HUES6 (cell line): ENCODE measurements around the gene TCF7L1.
A peak's percentile ranks its signal among the peaks of the same experiment; 100 is the strongest.
"Not testable (repeated sequence)": the region's sequence is repeated elsewhere in the genome, so short reads cannot be mapped to it uniquely, and the experiment has no call there.

ENCODE experiments used
- H3K27ac ChIP-seq: 2 replicates; pipeline ENCODE4 v1.7.0; 2013; ENCODE audit warnings: low read depth, mild to moderate bottlenecking, low read length, inconsistent platforms
- H3K27me3 ChIP-seq: 2 replicates; pipeline ENCODE4 v1.6.1; 2013; ENCODE audit warnings: low read length; ENCODE audit not compliant: control insufficient read depth, insufficient read depth
- H3K36me3 ChIP-seq: 2 replicates; pipeline ENCODE4 v1.6.1; 2013; ENCODE audit warnings: low read length; ENCODE audit not compliant: control insufficient read depth, insufficient read depth
- H3K4me1 ChIP-seq: 2 replicates; pipeline ENCODE4 v1.6.1; 2013; ENCODE audit warnings: low read length; ENCODE audit not compliant: control insufficient read depth, insufficient read depth
- H3K4me3 ChIP-seq: 2 replicates; pipeline ENCODE4 v1.5.1; 2013; ENCODE audit warnings: low read depth, low read length
- H3K9ac ChIP-seq: one replicate; pipeline ENCODE4 v1.6.1; 2013; ENCODE audit warnings: mild to moderate bottlenecking, low read length
- H3K9me3 ChIP-seq: 2 replicates; pipeline ENCODE4 v1.6.1; 2013; ENCODE audit warnings: low read depth, low read length; ENCODE audit not compliant: control insufficient read depth, insufficient read depth

The TCF7L1 gene

DNA sequence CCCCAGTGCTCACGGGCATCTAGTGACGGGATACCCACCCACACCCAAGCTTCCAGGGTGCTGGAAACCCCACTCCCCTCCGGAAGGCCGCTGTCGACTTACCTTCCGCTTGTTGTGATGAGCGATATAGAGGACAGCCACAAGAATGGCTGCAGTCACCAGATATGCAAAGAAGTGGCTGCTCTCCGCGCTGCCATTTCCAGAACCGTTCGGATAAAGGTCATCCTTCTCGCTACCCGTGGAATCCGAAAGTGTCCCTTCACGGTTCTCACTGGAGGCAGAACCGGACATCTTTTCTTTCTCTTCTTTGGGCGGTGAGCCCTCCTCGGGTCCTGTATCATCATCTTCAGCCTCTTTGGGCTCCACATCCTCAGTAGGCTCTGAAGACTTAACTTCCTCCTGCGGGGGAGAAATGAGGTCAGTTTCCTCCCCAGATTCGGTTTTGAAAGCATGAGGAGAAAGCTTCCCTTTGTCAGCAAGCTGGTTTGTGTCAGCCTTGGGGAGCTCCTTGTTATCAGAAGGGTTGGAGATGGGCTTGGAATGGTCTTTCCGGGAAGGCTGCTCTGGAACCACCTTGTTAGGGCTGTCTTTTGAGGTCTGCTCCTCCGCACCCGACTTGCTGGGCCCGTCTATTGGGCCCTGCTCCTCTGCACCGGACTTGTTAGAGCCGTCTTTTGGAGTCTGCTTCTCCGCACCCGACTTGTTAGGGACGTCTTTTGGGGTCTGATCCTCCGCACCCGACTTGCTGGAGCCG, 193.4 kb downstream of the TCF7L1 start:
- no peaks in the 10 kb centered on the region for H3K27me3 ChIP-seq
- H3K27ac ChIP-seq = no peak overlapping the region
- peaks cover 20% of the 10 kb centered on the region for H3K4me1 ChIP-seq
- H3K9ac ChIP-seq = peak overlapping the region; percentile 99
- H3K4me3 ChIP-seq = peak overlapping the region; percentile 87
- no peaks in the 10 kb centered on the region for H3K9me3 ChIP-seq
- H3K36me3 ChIP-seq = peaks cover 34% of the 10 kb centered on the region

DNA sequence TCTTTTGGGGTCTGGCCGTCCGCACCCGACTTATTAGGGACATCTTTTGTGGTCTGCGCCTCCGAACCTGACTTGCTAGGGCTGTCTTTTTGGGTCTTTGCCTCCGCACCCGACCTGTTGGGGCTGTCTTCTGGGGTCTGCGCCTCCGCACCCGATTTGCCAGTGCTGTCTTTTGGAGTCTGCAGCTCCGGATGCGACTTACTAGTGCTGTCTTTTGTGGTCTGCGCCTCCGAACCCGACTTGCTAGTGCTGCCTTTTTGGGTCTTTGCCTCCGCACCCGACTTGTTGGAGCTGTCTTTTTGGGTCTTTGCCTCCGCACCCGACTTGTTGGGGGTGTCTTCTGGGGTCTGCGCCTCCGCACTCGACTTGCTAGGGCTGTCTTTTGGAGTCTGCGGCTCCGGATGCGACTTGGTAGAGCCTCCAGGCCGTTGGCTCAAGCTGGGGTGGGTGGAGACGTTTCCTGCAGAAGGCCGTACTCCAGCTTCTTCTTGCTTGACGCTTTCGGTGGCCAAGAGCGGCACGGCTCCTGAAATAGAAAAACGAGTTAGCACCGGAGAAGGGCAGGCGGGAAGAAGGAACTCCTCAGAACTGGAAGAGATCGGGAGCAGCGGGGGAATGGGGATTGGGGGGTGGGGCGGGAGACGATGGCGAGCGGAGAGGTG, 194.1 kb downstream of the TCF7L1 start:
- peak overlapping the region; percentile 99 for H3K9ac ChIP-seq
- H3K27me3 ChIP-seq = no peaks in the 10 kb centered on the region
- H3K36me3 ChIP-seq = peaks cover 27% of the 10 kb centered on the region
- peaks cover 22% of the 10 kb centered on the region for H3K4me1 ChIP-seq
- no peaks in the 10 kb centered on the region for H3K9me3 ChIP-seq
- no peak overlapping the region for H3K27ac ChIP-seq
- H3K4me3 ChIP-seq = peak overlapping the region; percentile 87

DNA sequence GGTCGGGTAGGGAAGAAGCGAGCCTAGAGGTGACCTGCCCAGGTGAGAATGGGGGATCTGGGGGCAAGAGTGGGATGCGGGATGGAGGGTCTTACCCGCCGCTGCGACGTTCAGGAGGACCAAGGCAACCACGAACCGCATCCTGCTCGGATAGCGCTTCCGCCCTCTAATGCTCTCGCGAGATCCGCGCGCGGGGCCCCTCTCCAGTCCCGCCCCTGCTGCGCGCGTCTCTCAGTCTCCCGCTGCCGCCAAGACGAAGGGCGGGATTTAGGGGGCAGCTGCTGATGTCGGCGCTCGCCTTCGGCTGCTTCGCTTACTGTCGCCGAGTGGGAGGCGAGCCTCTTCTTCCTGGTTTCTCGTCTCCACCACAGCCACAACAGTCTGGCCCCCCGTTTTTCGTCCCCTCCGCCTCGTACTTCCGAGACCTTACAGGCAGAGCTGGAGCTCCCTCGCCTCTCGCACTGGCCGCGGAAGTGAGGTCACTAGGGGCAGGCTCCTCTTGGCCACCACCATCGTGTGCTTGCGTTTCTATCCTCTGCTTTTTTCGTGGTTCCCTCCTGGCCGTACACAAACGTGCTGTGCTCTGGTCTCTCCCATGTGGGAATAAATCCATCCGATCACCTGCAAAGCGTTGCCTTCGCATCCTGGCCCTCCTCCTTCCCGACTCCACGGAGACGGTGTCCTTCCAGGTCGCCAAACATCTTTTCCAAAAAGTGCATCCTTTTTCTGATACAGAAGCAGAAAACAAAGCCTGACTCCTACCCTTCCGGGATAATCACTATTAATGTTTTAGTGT, 194.8 kb downstream of the TCF7L1 start, which contains the start of gene TGOLN2:
Gene TGOLN2 (minus strand): TSS at position 168 of the 796 bp plus-strand sequence. CDS start 27 bp downstream, at position 141.
- peak within 1 kb of the TSS; percentile 99 for H3K9ac ChIP-seq
- peak within 1 kb of the TSS; percentile 87 for H3K4me3 ChIP-seq
- H3K27ac ChIP-seq = peak within 1 kb of the TSS; percentile 94
- no peaks in the 10 kb centered on the region for H3K27me3 ChIP-seq
- H3K36me3 ChIP-seq = peaks cover 19% of the 10 kb centered on the region
- peaks cover 22% of the 10 kb centered on the region for H3K4me1 ChIP-seq
- H3K9me3 ChIP-seq = no peaks in the 10 kb centered on the region

DNA sequence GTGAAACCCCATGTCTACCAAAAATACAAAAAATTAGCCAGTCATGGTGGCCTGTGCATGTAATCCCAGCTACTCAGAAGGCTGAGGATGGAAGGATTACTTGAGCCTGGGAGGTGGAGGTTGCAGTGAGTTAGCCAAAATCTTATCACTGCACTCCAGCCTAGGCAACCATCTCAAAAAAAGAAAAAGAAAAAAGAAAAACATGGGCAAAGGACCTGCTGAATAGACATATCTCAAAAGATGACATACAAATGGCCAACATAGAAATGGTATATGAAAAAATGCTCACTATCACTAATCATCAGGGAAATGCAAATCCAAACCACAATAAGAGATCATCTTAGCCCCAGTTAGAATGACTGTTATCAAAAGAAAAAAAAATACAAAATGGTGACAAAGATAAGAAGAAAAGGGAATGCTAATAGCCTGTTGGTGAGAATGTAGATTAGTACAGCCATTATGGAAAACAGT, 196.0 kb downstream of the TCF7L1 start:
- H3K27ac ChIP-seq = no peak overlapping the region

DNA sequence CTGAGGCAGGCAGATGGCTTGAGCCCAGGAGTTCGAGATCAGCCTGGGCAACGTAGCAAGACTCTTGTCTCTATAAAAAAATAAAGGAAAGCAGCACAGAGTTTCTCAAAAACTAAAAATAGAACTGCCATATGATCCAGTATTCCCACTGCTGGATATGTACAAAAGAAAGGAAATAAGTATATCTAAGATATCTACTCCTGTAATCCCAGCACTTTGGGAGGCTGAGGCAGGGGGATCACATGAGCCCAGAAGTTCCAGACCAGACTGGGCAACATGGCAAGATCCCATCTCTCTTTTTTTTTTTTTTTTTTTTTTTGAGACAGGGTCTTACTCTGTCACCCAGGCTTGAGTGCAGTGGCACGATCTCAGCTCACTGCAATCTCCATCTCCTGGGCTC, 196.5 kb downstream of the TCF7L1 start:
- not testable (repeated sequence) for H3K27me3 ChIP-seq, H3K9ac ChIP-seq, H3K9me3 ChIP-seq, H3K36me3 ChIP-seq, H3K4me3 ChIP-seq, H3K27ac ChIP-seq
- peaks cover 22% of the 10 kb centered on the region for H3K4me1 ChIP-seq

More for the DNA sequence above, 196.0 kb downstream of the TCF7L1 start:
- Histone ChIP-seq H3K4me3 (no peak overlapping the region; the same call in 1 of the 2 replicates), H3K27me3 (no peaks in the 10 kb centered on the region), H3K9ac (no peak overlapping the region), H3K36me3 (peaks cover 9% of the 10 kb centered on the region), H3K9me3 (no peaks in the 10 kb centered on the region), H3K4me1 (peaks cover 22% of the 10 kb centered on the region)

DNA sequence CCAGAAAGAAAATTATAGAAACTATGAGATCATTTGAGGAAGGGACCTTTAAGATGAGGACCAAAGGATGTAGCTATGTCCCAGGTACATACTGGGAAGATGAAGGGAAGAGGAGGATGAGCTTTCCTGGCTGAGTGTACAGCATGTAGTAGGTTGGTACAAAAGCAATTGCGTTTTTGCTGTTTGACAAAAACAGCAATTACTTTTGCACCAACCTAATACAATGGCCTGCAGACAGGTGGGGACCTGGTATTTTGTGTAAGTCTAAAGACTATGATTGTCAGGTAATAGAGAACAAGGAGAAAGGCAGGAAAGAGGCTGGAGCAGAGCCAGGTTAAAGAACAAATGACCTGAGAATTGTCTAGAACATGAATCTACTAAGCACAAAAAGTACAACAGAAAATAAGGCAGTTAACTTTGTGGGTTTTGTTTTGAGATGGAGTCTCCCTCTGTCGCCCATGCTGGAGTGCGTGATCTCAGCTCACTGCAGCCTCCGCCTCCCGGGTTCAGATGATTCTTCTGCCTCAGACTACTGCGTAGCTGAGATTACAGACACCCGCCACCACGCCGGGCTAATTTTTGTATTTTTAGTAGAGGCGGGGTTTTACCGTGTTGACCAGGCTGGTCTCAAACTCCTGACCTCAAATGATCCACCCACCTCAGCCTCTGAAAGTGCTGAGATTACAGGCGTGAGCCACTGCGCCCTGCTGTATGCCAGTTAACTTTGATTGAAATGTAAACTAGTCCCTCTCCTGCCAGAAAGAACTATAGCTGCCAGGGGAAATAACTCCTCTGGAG, 197.8 kb downstream of the TCF7L1 start:
- H3K9me3 ChIP-seq = peaks cover 4% of the 10 kb centered on the region; the same call in 1 of the 2 replicates
- no peak overlapping the region for H3K4me3 ChIP-seq
- peaks cover 20% of the 10 kb centered on the region for H3K4me1 ChIP-seq
- H3K36me3 ChIP-seq = no peaks in the 10 kb centered on the region
- H3K27ac ChIP-seq = no peak overlapping the region
- no peak overlapping the region for H3K9ac ChIP-seq
- no peaks in the 10 kb centered on the region for H3K27me3 ChIP-seq

DNA sequence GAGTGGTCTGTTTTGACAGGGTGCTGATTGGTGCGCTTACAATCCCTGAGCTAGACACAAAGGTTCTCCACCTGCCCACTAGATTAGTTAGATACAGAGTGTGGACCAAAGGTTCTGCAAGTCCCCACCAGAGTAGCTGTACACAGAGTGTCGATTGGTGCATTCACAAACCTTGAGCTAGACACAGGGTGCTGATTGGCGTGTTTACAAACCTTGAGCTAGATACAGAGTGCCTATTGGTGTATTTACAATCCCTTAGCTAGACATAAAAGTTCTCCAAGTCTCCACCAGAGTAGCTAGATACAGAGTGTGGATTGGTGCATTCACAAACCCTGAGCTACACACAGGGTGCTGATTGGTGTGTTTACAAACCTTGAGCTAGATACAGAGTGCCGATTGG, 200.7 kb downstream of the TCF7L1 start:
- H3K27me3 ChIP-seq, H3K9ac ChIP-seq, H3K9me3 ChIP-seq, H3K36me3 ChIP-seq, H3K27ac ChIP-seq, H3K4me3 ChIP-seq: not testable (repeated sequence)
- H3K4me1 ChIP-seq = peaks cover 12% of the 10 kb centered on the region; the same call in 1 of the 2 replicates

DNA sequence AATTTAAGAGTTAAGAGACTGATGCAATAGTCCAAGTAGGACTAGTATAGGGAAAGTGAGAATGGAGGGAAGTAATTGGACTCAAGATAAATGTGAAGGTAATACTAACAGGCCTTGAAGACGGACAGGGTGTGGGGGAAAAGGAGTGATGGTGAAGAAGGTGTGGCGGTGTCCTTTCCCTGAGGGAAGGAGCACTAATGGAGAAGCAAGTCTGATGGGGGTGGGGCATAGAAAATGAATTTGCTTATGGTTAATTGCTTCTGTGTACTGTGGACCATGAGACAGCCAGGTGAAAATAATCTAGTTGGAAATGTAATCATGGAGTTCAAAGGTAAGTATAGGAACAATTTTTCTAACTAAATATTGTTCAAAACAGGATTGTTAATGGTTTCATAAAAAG, 201.7 kb downstream of the TCF7L1 start:
- peaks cover 12% of the 10 kb centered on the region; the same call in 1 of the 2 replicates for H3K4me1 ChIP-seq
- H3K4me3 ChIP-seq = no peak overlapping the region
- no peaks in the 10 kb centered on the region for H3K27me3 ChIP-seq
- H3K9me3 ChIP-seq = peaks cover 4% of the 10 kb centered on the region; the same call in 1 of the 2 replicates
- no peak overlapping the region for H3K27ac ChIP-seq
- no peaks in the 10 kb centered on the region for H3K36me3 ChIP-seq
- H3K9ac ChIP-seq = no peak overlapping the region

DNA sequence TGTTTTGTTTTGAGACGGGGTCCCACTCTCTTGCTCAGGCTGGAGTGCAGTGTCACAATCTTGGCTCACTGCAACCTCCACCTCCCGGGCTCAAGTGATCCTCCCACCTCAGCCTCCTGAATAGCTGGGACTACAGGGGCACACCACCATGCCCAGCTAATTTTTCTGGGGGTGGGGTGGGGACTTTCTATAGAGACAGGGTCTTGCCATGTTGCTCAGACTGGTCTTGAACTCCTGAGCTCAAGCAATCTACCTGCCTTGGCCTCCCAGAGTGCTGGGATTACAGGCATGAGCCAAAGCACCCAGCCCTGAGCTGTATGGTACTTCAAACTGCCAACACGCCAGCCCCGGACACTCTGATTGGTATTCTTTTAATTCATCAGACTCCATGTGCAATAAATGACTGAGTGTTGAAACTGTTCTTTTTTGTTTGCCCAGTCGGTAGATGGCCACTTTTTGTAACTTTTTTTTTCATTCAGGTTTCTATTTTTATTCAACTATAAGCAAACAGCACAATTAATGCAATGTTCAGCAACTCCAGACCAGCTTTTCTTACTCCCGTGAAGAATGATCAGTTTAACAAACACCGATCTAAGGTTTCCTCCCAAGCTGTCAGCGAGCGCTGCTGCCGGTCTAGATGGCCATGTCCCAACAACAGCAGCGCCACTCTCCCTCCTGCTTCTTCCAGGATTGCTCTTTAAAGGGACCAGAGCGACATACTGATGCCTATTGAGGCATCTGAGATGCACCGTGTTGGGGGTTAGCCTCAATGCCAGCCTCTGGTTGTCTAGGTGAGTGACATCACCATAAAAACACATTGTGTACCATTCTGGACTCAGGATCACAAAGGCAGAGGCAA, 207.1 kb downstream of the TCF7L1 start:
- H3K4me1 ChIP-seq = peaks cover 5% of the 10 kb centered on the region; the same call in 1 of the 2 replicates
- no peak overlapping the region for H3K9ac ChIP-seq
- no peak overlapping the region for H3K27ac ChIP-seq
- peaks cover 23% of the 10 kb centered on the region for H3K36me3 ChIP-seq
- no peaks in the 10 kb centered on the region for H3K27me3 ChIP-seq
- no peak overlapping the region for H3K4me3 ChIP-seq
- H3K9me3 ChIP-seq = no peaks in the 10 kb centered on the region
